ENCODE data around the gene MED8.

MED8 gene

GRCh38 chr1:43339584-43340232 lies 49.9 kb downstream of the MED8 start:
- DNase-seq (ENCODE audit: low read depth in 1 of 2, low spot score in 1 of 2) = no peak

GRCh38 chr1:43338001-43338400 lies 51.6 kb downstream of the MED8 start:
- no peak for DNase-seq (ENCODE audit: low read depth in 1 of 2, low spot score in 1 of 2)

- DNase-seq (ENCODE audit: low read depth in 1 of 2, low spot score in 1 of 2) = no peak
These were observed 52.0 kb downstream of the MED8 start, which contains the start of gene MPL for GRCh38 chr1:43337588-43337987. MPL (plus strand) TSS chr1:43337818; CDS start chr1:43337849, 31 bp downstream.

GRCh38 chr1:43334453-43335205 lies 55.0 kb downstream of the MED8 start:
- DNase-seq (ENCODE audit: low read depth in 1 of 2, low spot score in 1 of 2) = no peak
